ENCODE measurements around the gene TOMT. TPM values are rescaled to one million over a fixed set of nuclear protein-coding genes. Genes with fewer than 3 reads are reported as not detected.
A peak's percentile ranks its signal among the peaks of the same experiment; 100 is the strongest.
"Not testable (repeated sequence)": the region's sequence is repeated elsewhere in the genome, so short reads cannot be mapped to it uniquely, and the experiment has no call there.

TOMT gene
- total RNA-seq, 1 donor, result not detected

DNA sequence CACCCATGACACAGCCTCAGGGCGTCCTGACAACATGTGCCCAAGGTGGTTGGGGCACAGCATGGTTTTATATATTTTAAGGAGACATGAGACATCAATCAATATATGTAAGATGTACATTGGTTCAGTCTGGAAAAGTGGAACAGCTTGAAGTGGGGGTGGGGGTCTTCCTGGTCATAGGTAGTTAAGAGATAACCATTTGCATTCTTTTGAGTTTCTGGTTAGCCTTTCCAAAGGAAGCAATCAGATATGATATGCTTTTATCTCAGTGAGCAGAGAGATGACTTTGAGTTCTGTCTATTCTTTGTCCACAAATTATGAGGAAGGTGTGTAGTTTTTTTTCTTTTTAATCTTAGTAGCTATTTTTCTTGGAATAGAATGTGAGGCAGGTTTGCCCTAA is 16.9 kb downstream of the TOMT start:
- no peak overlapping the region for H3K4me3 ChIP-seq (ENCODE audit: low read depth, low read length)
- TF ChIP-seq, protein P1, sequence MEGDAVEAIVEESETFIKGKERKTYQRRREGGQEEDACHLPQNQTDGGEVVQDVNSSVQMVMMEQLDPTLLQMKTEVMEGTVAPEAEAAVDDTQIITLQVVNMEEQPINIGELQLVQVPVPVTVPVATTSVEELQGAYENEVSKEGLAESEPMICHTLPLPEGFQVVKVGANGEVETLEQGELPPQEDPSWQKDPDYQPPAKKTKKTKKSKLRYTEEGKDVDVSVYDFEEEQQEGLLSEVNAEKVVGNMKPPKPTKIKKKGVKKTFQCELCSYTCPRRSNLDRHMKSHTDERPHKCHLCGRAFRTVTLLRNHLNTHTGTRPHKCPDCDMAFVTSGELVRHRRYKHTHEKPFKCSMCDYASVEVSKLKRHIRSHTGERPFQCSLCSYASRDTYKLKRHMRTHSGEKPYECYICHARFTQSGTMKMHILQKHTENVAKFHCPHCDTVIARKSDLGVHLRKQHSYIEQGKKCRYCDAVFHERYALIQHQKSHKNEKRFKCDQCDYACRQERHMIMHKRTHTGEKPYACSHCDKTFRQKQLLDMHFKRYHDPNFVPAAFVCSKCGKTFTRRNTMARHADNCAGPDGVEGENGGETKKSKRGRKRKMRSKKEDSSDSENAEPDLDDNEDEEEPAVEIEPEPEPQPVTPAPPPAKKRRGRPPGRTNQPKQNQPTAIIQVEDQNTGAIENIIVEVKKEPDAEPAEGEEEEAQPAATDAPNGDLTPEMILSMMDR (IDR thresholded peaks at IDR 0.05; ENCODE audit: insufficient read depth, low read length), result no peak
- DNase-seq (ENCODE audit: low read depth), result no peak

DNA sequence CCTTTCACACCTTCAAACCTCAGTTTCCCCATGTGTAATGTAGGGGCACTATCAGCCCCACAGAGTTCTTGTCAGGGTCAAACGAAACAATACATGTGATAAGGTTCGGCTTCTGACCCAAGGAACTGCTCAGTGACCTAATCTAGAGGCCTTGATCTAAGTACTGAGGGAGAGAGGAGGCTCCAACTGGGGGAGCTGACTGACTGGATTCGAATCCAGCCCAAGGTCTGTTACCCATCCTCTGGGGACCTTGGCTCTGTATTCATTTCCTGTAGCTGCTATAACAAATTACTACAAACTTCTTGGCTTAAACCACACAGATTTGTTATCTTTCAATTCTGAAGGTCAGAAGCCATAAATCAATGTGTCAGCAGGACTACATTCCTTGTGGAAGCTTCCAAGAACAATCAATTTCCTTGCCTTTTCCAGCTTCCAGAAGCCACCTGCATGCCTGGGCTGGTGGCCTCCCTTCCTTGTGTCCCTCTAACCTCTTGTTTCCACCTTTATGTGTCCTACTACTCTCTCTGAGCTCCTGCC is 17.5 kb downstream of the TOMT start:
- no peak overlapping the region for H3K4me3 ChIP-seq (ENCODE audit: low read depth, low read length)
- TF ChIP-seq, protein P1 (IDR thresholded peaks at IDR 0.05; ENCODE audit: insufficient read depth, low read length), result no peak
- DNase-seq (ENCODE audit: low read depth), result peak; percentile 58

DNA sequence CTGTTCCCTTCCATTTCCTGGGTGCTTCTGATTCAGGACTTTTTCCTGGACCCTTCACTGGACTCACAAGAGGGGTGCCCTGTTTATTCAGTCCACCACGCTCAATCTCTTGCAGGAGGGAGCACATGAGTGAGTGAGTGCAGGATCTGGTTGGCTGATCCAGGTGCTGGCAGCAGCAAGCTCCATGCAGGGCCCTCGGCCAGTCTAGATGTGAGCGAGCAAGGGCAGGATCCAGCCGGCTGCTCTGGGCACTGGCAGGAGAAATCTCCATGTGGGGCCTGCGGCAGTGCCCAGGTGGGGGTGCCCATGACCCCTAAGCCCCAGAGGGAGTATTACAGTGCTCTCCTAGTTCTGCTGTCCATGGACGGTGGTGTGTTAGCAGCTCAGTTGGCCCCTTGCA is 18.3 kb downstream of the TOMT start:
- no peak for DNase-seq (ENCODE audit: low read depth)

DNA sequence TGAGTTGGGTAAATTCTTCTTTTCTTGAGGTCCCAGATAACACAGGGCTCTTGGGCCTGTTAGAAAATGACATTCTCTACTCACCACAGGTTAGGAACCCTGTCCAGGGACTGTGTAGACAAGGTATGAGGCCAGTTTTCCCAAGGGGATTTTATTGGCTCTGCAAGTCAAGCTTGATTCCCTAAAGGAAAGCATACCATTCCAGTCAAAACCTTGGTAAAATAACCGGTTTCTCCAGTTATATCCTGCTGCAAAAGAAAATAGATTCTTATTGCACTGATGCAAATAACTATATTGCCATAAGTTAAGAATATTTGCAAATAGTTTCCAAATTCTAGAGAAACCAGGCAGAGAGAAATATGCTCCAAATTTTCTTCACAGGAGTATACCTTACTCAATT is 20.2 kb downstream of the TOMT start:
- DNase-seq (ENCODE audit: low read depth), result no peak
- TF ChIP-seq, protein P1 (IDR thresholded peaks at IDR 0.05; ENCODE audit: insufficient read depth, low read length), result no peak
- H3K4me3 ChIP-seq (ENCODE audit: low read depth, low read length), result no peak overlapping the region

More for the DNA sequence above, 18.3 kb downstream of the TOMT start:
- TF ChIP-seq, protein P1 (IDR thresholded peaks at IDR 0.05; ENCODE audit: insufficient read depth, low read length), result no peak
- no peak overlapping the region for H3K4me3 ChIP-seq (ENCODE audit: low read depth, low read length)

DNA sequence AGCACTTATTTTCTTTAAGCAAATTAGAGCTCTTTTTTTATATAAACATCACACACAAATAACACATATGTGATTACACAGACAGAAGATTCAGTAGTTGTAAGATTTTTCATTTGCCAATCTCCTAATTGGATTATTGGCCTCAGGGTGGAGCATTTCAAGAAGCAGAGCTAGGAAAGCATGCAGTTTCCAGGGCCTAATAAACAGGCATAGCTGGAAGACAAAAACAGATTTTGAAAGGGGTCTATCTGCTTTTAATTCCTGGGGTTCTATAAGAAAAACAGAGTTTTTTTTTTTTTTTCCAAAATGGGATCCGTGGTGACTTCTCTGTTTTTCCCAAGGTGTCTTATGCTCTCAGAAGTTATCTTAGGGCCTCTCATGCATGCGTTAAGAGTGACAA is 22.2 kb downstream of the TOMT start:
- no peak for DNase-seq (ENCODE audit: low read depth)
- H3K4me3 ChIP-seq (ENCODE audit: low read depth, low read length), result no peak overlapping the region
- TF ChIP-seq, protein P1 (IDR thresholded peaks at IDR 0.05; ENCODE audit: insufficient read depth, low read length), result no peak

DNA sequence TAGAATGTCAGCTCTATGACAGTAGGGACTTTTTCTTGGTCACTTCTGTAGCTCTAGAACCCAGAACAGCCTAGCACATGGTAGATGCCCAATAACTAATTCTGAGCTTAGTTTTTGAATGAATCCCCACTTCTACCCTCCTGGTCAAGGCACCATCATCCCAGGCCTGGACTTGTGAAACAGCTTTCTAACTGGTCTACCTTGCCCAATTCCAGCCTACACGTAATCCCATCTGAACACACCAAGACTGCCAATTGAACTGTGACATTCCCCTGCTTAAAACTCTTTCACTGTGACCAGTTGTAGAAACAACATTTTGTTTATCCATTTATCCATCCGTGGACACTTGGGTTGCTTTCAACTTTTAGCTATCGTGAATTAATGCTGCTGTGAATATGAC is 23.7 kb downstream of the TOMT start:
- TF ChIP-seq, protein P1 (IDR thresholded peaks at IDR 0.05; ENCODE audit: insufficient read depth, low read length), result no peak
- DNase-seq (ENCODE audit: low read depth), result no peak
- no peak overlapping the region for H3K4me3 ChIP-seq (ENCODE audit: low read depth, low read length)

DNA sequence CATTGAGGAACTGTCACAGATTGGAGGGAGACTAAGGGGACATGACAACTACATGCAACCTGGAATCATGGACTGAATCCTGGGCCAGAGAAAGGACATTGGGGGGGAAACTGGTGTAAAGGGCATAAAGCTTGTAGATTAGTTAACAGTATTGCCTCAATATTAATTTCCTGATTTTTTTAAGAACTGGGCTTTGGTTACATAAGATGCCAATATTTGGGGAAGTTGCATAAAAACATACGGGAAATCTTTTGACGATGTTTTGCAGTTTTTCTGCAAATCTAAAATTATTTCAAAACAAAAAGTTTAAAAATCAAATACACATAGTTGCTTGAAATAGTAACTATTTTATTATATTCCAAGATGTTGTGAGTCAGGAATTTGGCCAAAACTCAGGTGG is 26.9 kb downstream of the TOMT start:
- TF ChIP-seq, protein P1 (IDR thresholded peaks at IDR 0.05; ENCODE audit: insufficient read depth, low read length), result no peak
- DNase-seq (ENCODE audit: low read depth), result no peak
- no peak overlapping the region for H3K4me3 ChIP-seq (ENCODE audit: low read depth, low read length)

DNA sequence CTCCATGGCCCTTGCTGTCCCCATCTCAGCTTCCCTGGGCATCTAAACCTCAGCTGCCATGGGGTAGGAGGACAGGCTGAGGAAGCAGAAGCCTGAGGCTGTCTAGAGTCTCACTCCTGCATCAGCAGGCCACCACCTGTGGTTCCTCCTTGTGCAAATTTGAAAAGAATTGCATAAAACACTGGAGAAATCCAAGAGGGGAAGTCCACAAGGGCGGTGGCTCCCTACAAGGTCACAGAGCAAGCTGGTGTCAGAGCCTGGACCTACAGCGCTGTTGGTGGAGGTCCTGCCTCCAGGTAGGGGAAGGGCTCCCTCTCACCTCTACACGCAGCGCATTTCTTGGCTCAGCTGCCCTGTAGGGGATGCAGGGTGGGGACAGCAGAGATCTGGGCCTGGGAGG is 29.7 kb downstream of the TOMT start, which contains the start of gene FOLR3:
FOLR3 (plus strand) TSS at position 253 of the 400 bp plus-strand sequence. CDS start 228 bp downstream, outside the sequence.
- DNase-seq (ENCODE audit: low read depth); H3K4me3 ChIP-seq (ENCODE audit: low read depth, low read length): not testable (repeated sequence)
